ENCODE results near the gene CELA3A. TPM values are rescaled to one million over a fixed set of nuclear protein-coding genes. Genes with fewer than 3 reads are reported as not detected.
"Not testable (repeated sequence)": the region's sequence is repeated elsewhere in the genome, so short reads cannot be mapped to it uniquely, and the experiment has no call there.

CELA3A gene
- polyA plus RNA-seq, 2 of the 4 experiments (the other 2 are of a cell fraction) = not detected

DNA sequence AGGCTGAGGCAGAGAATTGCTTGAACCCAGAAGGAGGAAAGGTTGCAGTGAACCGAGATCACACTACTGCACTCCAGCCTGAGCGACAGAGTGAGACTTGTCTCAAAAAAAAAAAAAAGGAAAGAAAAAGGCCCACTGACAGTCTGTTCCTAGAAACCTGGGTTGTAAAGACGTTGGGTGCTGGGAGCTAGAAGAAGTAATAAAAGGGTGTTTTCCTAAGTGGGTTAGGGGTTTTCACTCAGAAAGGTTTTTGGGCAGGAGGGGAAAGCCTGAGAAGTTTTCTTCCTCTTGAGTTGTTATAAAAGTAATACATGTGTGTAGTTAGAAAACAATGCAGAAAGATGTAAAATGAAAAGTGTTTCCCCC lies 25.4 kb downstream of the CELA3A start:
- ATAC-seq (no peak), FAIRE-seq (no peak), DNase-seq (ENCODE audit: low read depth in 1 of 2, low spot score in 1 of 2) (no peak)
- peaks cover 3% of the 10 kb centered on the region; the same call in 1 of the 3 replicates for H3K4me1 ChIP-seq
- H3K4me3 ChIP-seq = no peak overlapping the region
- H3K27ac ChIP-seq = no peak overlapping the region
- 92% methylated on average over 3 of the region's 3 CpGs for WGBS (ENCODE audit: missing lambda C conversion rate)
- POLR2A ChIA-PET = interaction anchor here (1.0 kb wide), 1 partner anchor 25 kb away, joined by 3 read pairs; the partner anchor contains the start of gene CDC42
- TF ChIP-seq ESRRA (IDR thresholded peaks at IDR 0.05; ENCODE audit: borderline replicate concordance, low read length) (no peak), SREBF2 (IDR thresholded peaks at IDR 0.05) (no peak), CHD2 (IDR thresholded peaks at IDR 0.05; ENCODE audit: low read length, partially characterized antibody) (no peak), HDAC2 (IDR thresholded peaks at IDR 0.05) (no peak), FOSB (CRISPR knock-in tag; IDR thresholded peaks at IDR 0.05) (no peak)
- TF ChIP-seq, protein P1, sequence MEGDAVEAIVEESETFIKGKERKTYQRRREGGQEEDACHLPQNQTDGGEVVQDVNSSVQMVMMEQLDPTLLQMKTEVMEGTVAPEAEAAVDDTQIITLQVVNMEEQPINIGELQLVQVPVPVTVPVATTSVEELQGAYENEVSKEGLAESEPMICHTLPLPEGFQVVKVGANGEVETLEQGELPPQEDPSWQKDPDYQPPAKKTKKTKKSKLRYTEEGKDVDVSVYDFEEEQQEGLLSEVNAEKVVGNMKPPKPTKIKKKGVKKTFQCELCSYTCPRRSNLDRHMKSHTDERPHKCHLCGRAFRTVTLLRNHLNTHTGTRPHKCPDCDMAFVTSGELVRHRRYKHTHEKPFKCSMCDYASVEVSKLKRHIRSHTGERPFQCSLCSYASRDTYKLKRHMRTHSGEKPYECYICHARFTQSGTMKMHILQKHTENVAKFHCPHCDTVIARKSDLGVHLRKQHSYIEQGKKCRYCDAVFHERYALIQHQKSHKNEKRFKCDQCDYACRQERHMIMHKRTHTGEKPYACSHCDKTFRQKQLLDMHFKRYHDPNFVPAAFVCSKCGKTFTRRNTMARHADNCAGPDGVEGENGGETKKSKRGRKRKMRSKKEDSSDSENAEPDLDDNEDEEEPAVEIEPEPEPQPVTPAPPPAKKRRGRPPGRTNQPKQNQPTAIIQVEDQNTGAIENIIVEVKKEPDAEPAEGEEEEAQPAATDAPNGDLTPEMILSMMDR (IDR thresholded peaks at IDR 0.05) = no peak
- H3K4me2 ChIP-seq = peak overlapping the region; percentile 70; the same call in 2 of the 3 replicates
- CTCF ChIA-PET = interaction anchor here (0.6 to 1.6 kb wide), 3 partner anchors 11 to 224 kb away, joined by 3 to 5 read pairs (median 5); no protein-coding TSS in a partner anchor
- no peaks in the 10 kb centered on the region for H3K9me3 ChIP-seq

DNA sequence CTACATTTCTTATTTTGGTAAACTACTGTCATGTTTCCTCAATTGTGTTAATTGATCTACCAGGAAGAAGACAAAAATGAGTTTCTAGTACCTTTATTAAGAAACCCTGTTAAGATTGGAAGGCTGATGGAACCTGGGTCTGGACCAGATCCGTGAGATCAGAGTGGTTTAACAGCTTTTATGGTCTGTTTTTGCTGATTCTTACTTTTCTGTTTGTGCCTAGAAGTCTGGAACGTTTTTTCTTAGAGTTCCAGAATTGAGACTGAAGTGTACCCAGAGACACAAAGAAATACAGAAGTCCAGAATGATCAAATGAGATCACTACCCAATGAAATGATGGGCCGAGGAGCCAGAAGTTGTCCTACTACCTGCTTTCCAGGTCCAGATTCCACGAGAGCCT lies 28.6 kb downstream of the CELA3A start:
- ATAC-seq (no peak), DNase-seq (ENCODE audit: low read depth in 1 of 2, low spot score in 1 of 2) (no peak), FAIRE-seq (no peak)
- Histone ChIP-seq H3K9me3 (no peaks in the 10 kb centered on the region), H3K4me3 (no peak overlapping the region), H3K4me2 (no peak overlapping the region), H3K27ac (no peak overlapping the region), H3K4me1 (0 out of 3 replicates have a peak, but pooled peaks cover 3% of the 10 kb centered on the region)
- CTCF ChIA-PET = interaction anchor here (0.9 to 1.3 kb wide), 2 partner anchors 20 to 21 kb away, joined by 3 read pairs; no protein-coding TSS in a partner anchor
- POLR2A ChIA-PET = no interaction called here
- 68% methylated on average over 4 of the region's 4 CpGs for WGBS (ENCODE audit: missing lambda C conversion rate)
- TF ChIP-seq SMC3 (IDR thresholded peaks at IDR 0.05) (no peak), MAFK (IDR thresholded peaks at IDR 0.05; ENCODE audit: partially characterized antibody) (peak; percentile 48)

GRCh38 chr1:22030473-22030872 lies 29.0 kb downstream of the CELA3A start:
- CTCF ChIA-PET = interaction anchor here (0.9 to 1.3 kb wide), 2 partner anchors 20 to 21 kb away, joined by 3 read pairs; no protein-coding TSS in a partner anchor
- 80% methylated on average over 3 of the region's 3 CpGs for WGBS (ENCODE audit: missing lambda C conversion rate)
- POLR2A ChIA-PET = no interaction called here
- H3K4me3 ChIP-seq = no peak overlapping the region
- no peak overlapping the region for H3K27ac ChIP-seq
- H3K9me3 ChIP-seq = no peaks in the 10 kb centered on the region
- no peak for ATAC-seq
- no peak for FAIRE-seq
- TF ChIP-seq CBX8 (IDR thresholded peaks at IDR 0.05) (no peak), ZC3H11A (IDR thresholded peaks at IDR 0.05) (no peak), ZFP36 (IDR thresholded peaks at IDR 0.05; ENCODE audit: borderline replicate concordance, partially characterized antibody) (no peak), BHLHE40 (IDR thresholded peaks at IDR 0.05; ENCODE audit: low read depth, low read length) (no peak), FOSB (CRISPR knock-in tag; IDR thresholded peaks at IDR 0.05) (no peak), CEBPB (IDR thresholded peaks at IDR 0.05) (no peak), GATA3 (IDR thresholded peaks at IDR 0.05; ENCODE audit: borderline replicate concordance) (no peak), ZNF302 (CRISPR knock-in tag; IDR thresholded peaks at IDR 0.05) (no peak), TFCP2L1 (CRISPR knock-in tag; IDR thresholded peaks at IDR 0.05) (no peak)
- 0 out of 3 replicates have a peak, but pooled peaks cover 3% of the 10 kb centered on the region for H3K4me1 ChIP-seq
- no peak for DNase-seq (ENCODE audit: low read depth in 1 of 2, low spot score in 1 of 2)
- H3K4me2 ChIP-seq = no peak overlapping the region

GRCh38 chr1:22031214-22031962 lies 29.9 kb downstream of the CELA3A start:
- POLR2A ChIA-PET = no interaction called here
- no peak for TF ChIP-seq PHF8 (IDR thresholded peaks at IDR 0.05; ENCODE audit: borderline replicate concordance, low read depth)
- no peak for TF ChIP-seq NPAS2 (CRISPR knock-in tag; IDR thresholded peaks at IDR 0.05; ENCODE audit: borderline replicate concordance)
- TF ChIP-seq MAFK (IDR thresholded peaks at IDR 0.05; ENCODE audit: partially characterized antibody) = no peak
- no peak for TF ChIP-seq HOXB13 (CRISPR knock-in tag; IDR thresholded peaks at IDR 0.05; ENCODE audit: low read depth)
- TF ChIP-seq, protein P2, sequence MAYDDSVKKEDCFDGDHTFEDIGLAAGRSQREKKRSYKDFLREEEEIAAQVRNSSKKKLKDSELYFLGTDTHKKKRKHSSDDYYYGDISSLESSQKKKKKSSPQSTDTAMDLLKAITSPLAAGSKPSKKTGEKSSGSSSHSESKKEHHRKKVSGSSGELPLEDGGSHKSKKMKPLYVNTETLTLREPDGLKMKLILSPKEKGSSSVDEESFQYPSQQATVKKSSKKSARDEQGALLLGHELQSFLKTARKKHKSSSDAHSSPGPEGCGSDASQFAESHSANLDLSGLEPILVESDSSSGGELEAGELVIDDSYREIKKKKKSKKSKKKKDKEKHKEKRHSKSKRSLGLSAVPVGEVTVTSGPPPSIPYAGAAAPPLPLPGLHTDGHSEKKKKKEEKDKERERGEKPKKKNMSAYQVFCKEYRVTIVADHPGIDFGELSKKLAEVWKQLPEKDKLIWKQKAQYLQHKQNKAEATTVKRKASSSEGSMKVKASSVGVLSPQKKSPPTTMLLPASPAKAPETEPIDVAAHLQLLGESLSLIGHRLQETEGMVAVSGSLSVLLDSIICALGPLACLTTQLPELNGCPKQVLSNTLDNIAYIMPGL (CRISPR knock-in tag; IDR thresholded peaks at IDR 0.05; ENCODE audit: borderline replicate concordance) = no peak
- no peak for TF ChIP-seq FOSL2 (IDR thresholded peaks at IDR 0.05)
- no peak for TF ChIP-seq FOSL2 (CRISPR knock-in tag; IDR thresholded peaks at IDR 0.05)
- DNase-seq (ENCODE audit: low read depth in 1 of 2, low spot score in 1 of 2) (no peak), FAIRE-seq (no peak), ATAC-seq (no peak)
- H3K4me1 ChIP-seq = 0 out of 3 replicates have a peak, but pooled peaks cover 2% of the 10 kb centered on the region
- CTCF ChIA-PET = no interaction called here
- no peak overlapping the region for H3K4me3 ChIP-seq
- no peaks in the 10 kb centered on the region for H3K9me3 ChIP-seq
- H3K27ac ChIP-seq = no peak overlapping the region
- WGBS (ENCODE audit: missing lambda C conversion rate) = 86% methylated on average over 7 of the region's 8 CpGs
- no peak overlapping the region for H3K4me2 ChIP-seq

DNA sequence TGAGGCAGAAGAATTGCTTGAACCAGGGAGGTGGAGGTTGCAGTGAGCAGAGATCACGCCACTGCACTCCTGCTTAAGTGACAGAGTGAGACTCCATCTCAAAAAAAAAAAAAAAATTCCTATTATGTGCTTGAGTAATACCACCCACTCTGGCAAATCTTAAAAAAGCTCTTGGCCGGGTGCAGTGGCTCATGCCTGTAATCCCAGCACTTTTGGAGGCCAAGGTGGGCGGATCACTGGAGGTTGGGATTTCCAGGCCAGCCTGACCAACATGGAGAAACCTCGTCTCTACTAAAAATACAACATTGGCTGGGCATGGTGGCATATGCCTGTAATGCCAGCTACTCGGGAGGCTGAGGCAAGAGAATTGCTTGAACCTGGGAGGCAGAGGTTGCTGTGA lies 33.4 kb downstream of the CELA3A start:
- H3K4me3 ChIP-seq; H3K27ac ChIP-seq; H3K9me3 ChIP-seq; H3K4me1 ChIP-seq; H3K4me2 ChIP-seq; FAIRE-seq; POLR2A ChIA-PET; DNase-seq (ENCODE audit: low read depth in 1 of 2, low spot score in 1 of 2); ATAC-seq: not testable (repeated sequence)
- CTCF ChIA-PET = interaction anchor here (2.0 kb wide), 1 partner anchor 11 kb away, joined by 11 read pairs; no protein-coding TSS in a partner anchor
- WGBS (ENCODE audit: missing lambda C conversion rate) = 75% methylated on average over 4 of the region's 5 CpGs
